ENCODE data around the gene LDLRAD2. TPM values are rescaled to one million over a fixed set of nuclear protein-coding genes. Genes with fewer than 3 reads are reported as not detected.

LDLRAD2 gene
- total RNA-seq, 1 experiment from 2014 or later, result not detected

DNA sequence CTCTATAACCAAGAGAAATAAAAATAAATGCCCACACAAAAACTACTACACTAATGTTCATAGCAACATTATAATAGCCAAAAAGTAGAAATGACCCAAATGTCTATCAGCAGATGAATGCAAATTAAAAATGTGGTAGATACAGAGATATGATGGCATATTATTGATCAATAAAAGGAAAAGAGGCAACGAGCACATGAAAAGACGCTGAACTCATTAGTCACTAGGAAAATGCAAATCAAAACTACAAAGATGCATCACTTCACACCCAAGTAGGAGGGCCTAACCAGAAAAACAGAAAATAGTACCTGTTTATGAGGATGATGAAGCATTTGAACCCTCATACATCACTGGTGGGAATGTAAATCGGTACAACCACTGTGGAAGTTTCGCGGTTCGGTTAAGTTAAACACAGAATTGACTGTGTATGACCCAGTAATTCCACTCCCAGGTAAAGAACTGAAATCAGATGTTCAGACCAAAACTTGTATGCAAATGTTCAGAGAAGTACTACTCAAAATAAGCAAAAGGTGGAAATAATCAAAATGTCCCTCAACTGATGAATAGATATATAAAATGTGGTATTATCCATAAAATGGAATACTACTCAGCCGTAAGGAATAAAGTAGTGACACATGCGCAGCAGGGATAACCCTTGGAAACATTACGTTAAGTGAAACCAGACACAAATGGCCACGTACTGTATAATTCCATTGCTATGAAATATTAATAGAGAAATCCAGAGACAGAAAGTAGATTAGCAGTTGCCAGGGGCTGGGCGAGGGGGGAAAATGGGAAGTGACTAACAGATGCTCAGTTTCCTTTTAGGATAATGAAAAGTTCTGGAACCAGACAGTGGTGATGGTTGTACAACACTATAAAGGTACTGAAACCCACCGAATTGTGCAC, 32.2 kb upstream of the LDLRAD2 start:
- CTCF ChIA-PET, result no interaction called here
- intact Hi-C loops (cut with micrococcal nuclease; ENCODE audit: unreplicated experiment), result no loop called here
- Histone ChIP-seq H3K27me3 (replicated peaks; ENCODE audit: insufficient read depth, low read depth, low read length, poor library complexity) (no peaks in the 10 kb centered on the region), H3K9me3 (ENCODE audit: low read depth, low read length, poor library complexity, severe bottlenecking) (peaks cover 6% of the 10 kb centered on the region), H3K27ac (ENCODE audit: low read depth, low read length, poor library complexity, severe bottlenecking) (no peak overlapping the region), H3K36me3 (ENCODE audit: insufficient read depth, low read length, poor library complexity, severe bottlenecking) (no peaks in the 10 kb centered on the region), H3K4me1 (ENCODE audit: insufficient read depth, low read length, poor library complexity, severe bottlenecking) (peaks cover 4% of the 10 kb centered on the region), H3K4me3 (ENCODE audit: low read depth, low read length, poor library complexity, severe bottlenecking) (no peak overlapping the region)
- POLR2A ChIA-PET (ENCODE audit: low non-redundant PET), result no interaction called here
- TSS peak; percentile 5 for BruUV-seq (replicated peaks)
- TF ChIP-seq, protein P1, sequence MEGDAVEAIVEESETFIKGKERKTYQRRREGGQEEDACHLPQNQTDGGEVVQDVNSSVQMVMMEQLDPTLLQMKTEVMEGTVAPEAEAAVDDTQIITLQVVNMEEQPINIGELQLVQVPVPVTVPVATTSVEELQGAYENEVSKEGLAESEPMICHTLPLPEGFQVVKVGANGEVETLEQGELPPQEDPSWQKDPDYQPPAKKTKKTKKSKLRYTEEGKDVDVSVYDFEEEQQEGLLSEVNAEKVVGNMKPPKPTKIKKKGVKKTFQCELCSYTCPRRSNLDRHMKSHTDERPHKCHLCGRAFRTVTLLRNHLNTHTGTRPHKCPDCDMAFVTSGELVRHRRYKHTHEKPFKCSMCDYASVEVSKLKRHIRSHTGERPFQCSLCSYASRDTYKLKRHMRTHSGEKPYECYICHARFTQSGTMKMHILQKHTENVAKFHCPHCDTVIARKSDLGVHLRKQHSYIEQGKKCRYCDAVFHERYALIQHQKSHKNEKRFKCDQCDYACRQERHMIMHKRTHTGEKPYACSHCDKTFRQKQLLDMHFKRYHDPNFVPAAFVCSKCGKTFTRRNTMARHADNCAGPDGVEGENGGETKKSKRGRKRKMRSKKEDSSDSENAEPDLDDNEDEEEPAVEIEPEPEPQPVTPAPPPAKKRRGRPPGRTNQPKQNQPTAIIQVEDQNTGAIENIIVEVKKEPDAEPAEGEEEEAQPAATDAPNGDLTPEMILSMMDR (conservative IDR thresholded peaks at IDR 0.05; ENCODE audit: low read depth, low read length), result no peak
- no peak for TF ChIP-seq EZH2 (IDR thresholded peaks at IDR 0.05; ENCODE audit: borderline replicate concordance, low read depth, low read length, poor library complexity, severe bottlenecking)
- DNase-seq (ENCODE audit: low spot score), result no peak

DNA sequence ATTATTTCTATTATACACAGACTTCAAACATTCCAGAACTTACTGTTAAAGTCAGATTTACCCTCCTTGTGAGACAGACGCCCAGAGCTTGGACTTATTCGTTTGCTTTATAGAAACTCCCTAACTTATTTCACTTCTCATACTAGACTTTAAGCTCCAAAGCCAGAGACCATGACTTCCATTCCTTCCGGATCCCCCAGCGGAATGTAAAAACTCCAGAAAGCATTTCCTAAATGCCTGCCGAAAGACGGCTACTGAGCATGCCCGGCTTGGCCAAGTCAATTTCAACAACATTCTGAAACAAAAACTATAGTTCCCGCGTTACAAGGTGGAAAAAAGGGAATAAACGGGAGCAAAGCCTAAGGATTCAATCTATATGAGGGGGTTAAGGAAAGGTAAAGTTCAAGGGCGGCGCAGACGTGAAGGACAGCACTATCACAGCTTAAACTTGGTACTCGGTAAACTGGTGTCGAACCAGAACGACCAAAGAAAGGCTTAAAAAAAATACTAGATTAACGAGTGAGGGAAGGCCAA, 30.2 kb upstream of the LDLRAD2 start:
- no TSS peak for BruUV-seq (replicated peaks)
- CTCF ChIA-PET, result interaction anchor here (0.5 kb wide), 2 partner anchors 32 to 281 kb away, joined by 3 to 4 read pairs; no protein-coding TSS in a partner anchor

DNA sequence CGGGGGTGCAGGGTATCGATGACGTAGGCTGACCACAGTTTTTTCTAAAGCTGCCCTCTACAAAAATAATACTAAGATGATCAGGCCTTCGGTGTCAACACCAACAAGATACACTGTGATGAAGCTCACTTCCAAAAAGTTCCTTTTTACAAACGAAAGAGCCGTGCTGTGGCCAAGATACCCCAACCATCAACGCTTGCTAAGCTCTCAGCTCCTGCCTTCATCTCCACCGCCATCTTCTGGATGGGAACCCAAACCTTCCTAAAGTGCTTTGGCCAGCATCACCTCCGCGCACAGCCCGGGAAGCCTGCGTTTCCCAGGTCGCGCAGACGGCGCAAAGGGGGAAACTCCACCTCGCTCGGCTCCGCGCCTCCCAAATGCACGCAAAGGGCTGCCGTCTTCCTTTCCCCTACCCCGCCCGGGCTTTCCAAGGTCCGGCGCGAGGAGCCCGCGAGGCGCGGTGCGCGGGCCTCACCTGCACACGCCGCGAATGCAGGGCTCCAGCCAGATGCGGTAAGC, 29.7 kb upstream of the LDLRAD2 start:
- intact Hi-C loops (cut with micrococcal nuclease; ENCODE audit: unreplicated experiment), result no loop called here
- Histone ChIP-seq H3K36me3 (ENCODE audit: insufficient read depth, low read length, poor library complexity, severe bottlenecking) (no peaks in the 10 kb centered on the region), H3K27ac (ENCODE audit: low read depth, low read length, poor library complexity, severe bottlenecking) (peak overlapping the region; percentile 100), H3K9me3 (ENCODE audit: low read depth, low read length, poor library complexity, severe bottlenecking) (peaks cover 6% of the 10 kb centered on the region), H3K27me3 (replicated peaks; ENCODE audit: insufficient read depth, low read depth, low read length, poor library complexity) (no peaks in the 10 kb centered on the region), H3K4me3 (ENCODE audit: low read depth, low read length, poor library complexity, severe bottlenecking) (peak overlapping the region; percentile 89), H3K4me1 (ENCODE audit: insufficient read depth, low read length, poor library complexity, severe bottlenecking) (peaks cover 4% of the 10 kb centered on the region)
- CTCF ChIA-PET, result interaction anchor here (0.5 kb wide), 1 partner anchor 282 kb away, joined by 4 read pairs; no protein-coding TSS in a partner anchor
- BruUV-seq (replicated peaks), result no TSS peak
- TF ChIP-seq, protein P1 (conservative IDR thresholded peaks at IDR 0.05; ENCODE audit: low read depth, low read length), result peak; percentile 34; the same call in 1 of the 2 replicates
- no peak for TF ChIP-seq EZH2 (IDR thresholded peaks at IDR 0.05; ENCODE audit: borderline replicate concordance, low read depth, low read length, poor library complexity, severe bottlenecking)
- DNase-seq (ENCODE audit: low spot score), result peak; percentile 69
- POLR2A ChIA-PET (ENCODE audit: low non-redundant PET), result no interaction called here

More for the DNA sequence above, 30.2 kb upstream of the LDLRAD2 start:
- Histone ChIP-seq H3K4me3 (ENCODE audit: low read depth, low read length, poor library complexity, severe bottlenecking) (peak overlapping the region; percentile 89), H3K27me3 (replicated peaks; ENCODE audit: insufficient read depth, low read depth, low read length, poor library complexity) (no peaks in the 10 kb centered on the region), H3K27ac (ENCODE audit: low read depth, low read length, poor library complexity, severe bottlenecking) (peak overlapping the region; percentile 100), H3K36me3 (ENCODE audit: insufficient read depth, low read length, poor library complexity, severe bottlenecking) (no peaks in the 10 kb centered on the region), H3K9me3 (ENCODE audit: low read depth, low read length, poor library complexity, severe bottlenecking) (peaks cover 6% of the 10 kb centered on the region), H3K4me1 (ENCODE audit: insufficient read depth, low read length, poor library complexity, severe bottlenecking) (peaks cover 4% of the 10 kb centered on the region)
- DNase-seq (ENCODE audit: low spot score), result peak; percentile 43
- intact Hi-C loops (cut with micrococcal nuclease; ENCODE audit: unreplicated experiment), result no loop called here
- POLR2A ChIA-PET (ENCODE audit: low non-redundant PET), result no interaction called here
- no peak for TF ChIP-seq EZH2 (IDR thresholded peaks at IDR 0.05; ENCODE audit: borderline replicate concordance, low read depth, low read length, poor library complexity, severe bottlenecking)
- TF ChIP-seq, protein P1 (conservative IDR thresholded peaks at IDR 0.05; ENCODE audit: low read depth, low read length), result no peak
